Loucy (cell line): Measurements from ENCODE around the gene EIF5A.

ENCODE experiments used
- H2AFZ ChIP-seq: fragments of 200-600 bp; sonication (generic); 2 replicates; pipeline ENCODE4 v1.6.0; 2016; ENCODE audit warnings: antibody characterized with exemption, mild to moderate bottlenecking, low read length, moderate library complexity
- H3F3A ChIP-seq: fragments of 200-600 bp; 2 replicates; pipeline ENCODE4 v1.6.0; 2016; ENCODE audit warnings: antibody characterized with exemption, low read depth, mild to moderate bottlenecking
- H3K27me3 ChIP-seq: fragments of 200-600 bp; sonication (generic); 2 replicates; pipeline ENCODE4 v1.6.1; 2014; ENCODE audit warnings: low read length, mild to moderate bottlenecking; ENCODE audit not compliant: insufficient read depth, poor library complexity, severe bottlenecking
- H3K36me3 ChIP-seq: fragments of 200-600 bp; sonication (generic); 2 replicates; pipeline ENCODE4 v1.6.1; 2016; ENCODE audit warnings: low read length; ENCODE audit not compliant: insufficient read depth
- H3K4me1 ChIP-seq: fragments of 200-600 bp; sonication (generic); 2 replicates; pipeline ENCODE4 v1.5.1; 2014; ENCODE audit warnings: low read length, mild to moderate bottlenecking; ENCODE audit not compliant: insufficient read depth, poor library complexity, severe bottlenecking
- H3K4me2 ChIP-seq: fragments of 200-600 bp; sonication (generic); 2 replicates; pipeline ENCODE4 v1.6.0; 2014; ENCODE audit warnings: antibody characterized with exemption, low read length, low read depth, mild to moderate bottlenecking; ENCODE audit not compliant: poor library complexity, severe bottlenecking
- H3K4me3 ChIP-seq: fragments of 200-600 bp; sonication (generic); 2 replicates; pipeline ENCODE4 v1.5.1; 2014; ENCODE audit warnings: low read length, mild to moderate bottlenecking, mixed read lengths; ENCODE audit not compliant: poor library complexity, severe bottlenecking
- H3K79me2 ChIP-seq: fragments of 200-600 bp; sonication (generic); 2 replicates; pipeline ENCODE4 v1.6.1; 2014; ENCODE audit warnings: low read length; ENCODE audit not compliant: insufficient read depth
- H3K9ac ChIP-seq: fragments of 200-600 bp; sonication (generic); 2 replicates; pipeline ENCODE4 v1.6.0; 2014; ENCODE audit warnings: mild to moderate bottlenecking, low read depth, low read length, moderate library complexity; ENCODE audit not compliant: poor library complexity, severe bottlenecking
- H3K9me2 ChIP-seq: fragments of 200-600 bp; sonication (generic); replicated peaks from 2 replicates; pipeline ENCODE4 v1.6.1; 2016; ENCODE audit warnings: low read depth, low read length, mixed read lengths
- H3K9me3 ChIP-seq: fragments of 200-600 bp; sonication (generic); 2 replicates; pipeline ENCODE4 v1.6.1; 2014; ENCODE audit warnings: mild to moderate bottlenecking, antibody characterized with exemption, low read length, low read depth; ENCODE audit not compliant: insufficient read depth
- H4K20me1 ChIP-seq: fragments of 200-600 bp; sonication (generic); 2 replicates; pipeline ENCODE4 v1.6.0; 2014; ENCODE audit warnings: antibody characterized with exemption, low read length, mild to moderate bottlenecking; ENCODE audit not compliant: insufficient read depth, poor library complexity, severe bottlenecking
- CTCF ChIP-seq: fragments of 200-600 bp; sonication (generic); conservative IDR thresholded peaks from 2 replicates; pipeline ENCODE4 v1.5.1; 2014; ENCODE audit warnings: mild to moderate bottlenecking, antibody characterized with exemption, low read length
- EZH2phosphoT487 ChIP-seq: fragments of 200-600 bp; IDR thresholded peaks from 2 replicates; pipeline ENCODE4 v1.6.1; 2018; ENCODE audit warnings: antibody characterized with exemption, mild to moderate bottlenecking, moderate library complexity, borderline replicate concordance

The EIF5A gene

GRCh38 chr17:7323731-7324437 is 16.5 kb downstream of the EIF5A start:
- H3K9me2 ChIP-seq: no peaks in the 10 kb centered on the region
- no peaks in the 10 kb centered on the region for H3F3A ChIP-seq
- peaks cover 20% of the 10 kb centered on the region for H3K79me2 ChIP-seq
- no peaks in the 10 kb centered on the region for H3K9me3 ChIP-seq
- no peak overlapping the region for H3K9ac ChIP-seq
- H3K4me1 ChIP-seq: peaks cover 8% of the 10 kb centered on the region
- peaks cover 5% of the 10 kb centered on the region for H4K20me1 ChIP-seq
- H3K4me3 ChIP-seq: no peak overlapping the region
- H3K27me3 ChIP-seq: no peaks in the 10 kb centered on the region
- TF ChIP-seq EZH2phosphoT487 (no peak), CTCF (peak; percentile 95)
- no peak overlapping the region for H3K4me2 ChIP-seq
- H3K36me3 ChIP-seq: peaks cover 27% of the 10 kb centered on the region; the same call in 1 of the 2 replicates
- no peak overlapping the region for H2AFZ ChIP-seq

DNA sequence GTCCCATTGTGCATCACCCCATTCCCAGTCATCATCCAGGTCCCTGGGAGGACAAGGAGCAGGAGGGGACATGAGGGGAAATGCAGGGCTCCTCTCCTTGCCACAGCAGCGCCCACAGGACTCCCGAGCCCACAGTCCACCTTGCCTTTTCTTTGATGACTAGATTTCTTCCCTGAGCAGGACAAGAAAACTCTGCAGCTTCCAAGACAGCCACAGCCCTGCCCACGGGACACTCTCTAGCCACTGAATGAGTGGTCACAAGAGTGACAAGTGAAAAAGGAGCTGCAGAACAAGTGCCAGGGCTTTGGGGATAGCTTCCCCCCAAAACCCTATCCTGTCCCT is 17.0 kb downstream of the EIF5A start:
- peaks cover 27% of the 10 kb centered on the region; the same call in 1 of the 2 replicates for H3K36me3 ChIP-seq
- peaks cover 8% of the 10 kb centered on the region for H3K4me1 ChIP-seq
- H3K9me3 ChIP-seq: no peaks in the 10 kb centered on the region
- H3K4me2 ChIP-seq: no peak overlapping the region
- no peaks in the 10 kb centered on the region for H3F3A ChIP-seq
- no peak overlapping the region for H3K9ac ChIP-seq
- H3K79me2 ChIP-seq: peaks cover 21% of the 10 kb centered on the region
- H4K20me1 ChIP-seq: peaks cover 5% of the 10 kb centered on the region
- H3K4me3 ChIP-seq: no peak overlapping the region
- H3K9me2 ChIP-seq: no peaks in the 10 kb centered on the region
- H3K27me3 ChIP-seq: no peaks in the 10 kb centered on the region
- H2AFZ ChIP-seq: no peak overlapping the region
- TF ChIP-seq EZH2phosphoT487: no peak
- TF ChIP-seq CTCF: 0 out of 2 replicates have a peak, but pooled peaks have one; percentile 6

DNA sequence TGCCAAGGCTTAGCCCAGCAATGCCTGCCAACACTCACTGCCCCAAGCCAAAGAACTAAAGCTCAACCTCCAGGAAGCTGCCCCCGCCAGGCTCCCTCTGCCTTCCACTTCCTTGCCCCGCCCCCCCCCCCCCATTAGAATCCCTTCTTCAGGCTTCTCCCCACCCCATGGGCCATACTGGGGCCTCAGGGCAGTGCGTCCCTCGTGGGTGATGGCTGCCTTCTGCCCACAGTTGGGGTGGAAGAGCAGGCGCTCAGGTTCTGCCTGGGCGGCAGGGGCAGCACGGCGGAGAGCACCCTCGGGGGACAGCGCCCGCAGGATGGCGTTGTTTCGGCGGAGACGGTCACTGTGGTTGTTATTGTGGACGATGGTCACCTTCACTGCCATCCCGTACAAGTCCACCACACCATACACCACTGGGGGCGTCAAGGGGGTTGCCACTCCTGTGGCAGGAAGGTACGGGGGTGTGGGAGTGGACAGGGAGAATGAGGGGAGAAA is 17.7 kb downstream of the EIF5A start:
- Histone ChIP-seq H3K79me2 (peaks cover 21% of the 10 kb centered on the region), H3K9me2 (no peaks in the 10 kb centered on the region), H3K4me3 (no peak overlapping the region), H3K36me3 (peaks cover 27% of the 10 kb centered on the region; the same call in 1 of the 2 replicates), H4K20me1 (peaks cover 5% of the 10 kb centered on the region), H3K27me3 (no peaks in the 10 kb centered on the region), H3K4me2 (no peak overlapping the region), H2AFZ (no peak overlapping the region), H3K9ac (no peak overlapping the region), H3K4me1 (peaks cover 8% of the 10 kb centered on the region), H3F3A (no peaks in the 10 kb centered on the region), H3K9me3 (no peaks in the 10 kb centered on the region)
- TF ChIP-seq EZH2phosphoT487 (no peak), CTCF (no peak)
